Amniotic stem cell (primary cell): ENCODE data around the gene SORCS3.

Experiments used
- DNase-seq: peaks from one replicate; lab custom pipeline; 2025; lab: John Stamatoyannopoulos, UW

The SORCS3 gene

GRCh38 chr10:104844073-104844472 lies 203.0 kb downstream of the SORCS3 start:
- DNase-seq: no peak

- DNase-seq: no peak
These were observed 208.9 kb downstream of the SORCS3 start for GRCh38 chr10:104850023-104850422.

- no peak for DNase-seq
These were observed 227.0 kb downstream of the SORCS3 start for GRCh38 chr10:104867966-104868598.

- no peak for DNase-seq
These were observed 231.6 kb downstream of the SORCS3 start for GRCh38 chr10:104872691-104873090.

GRCh38 chr10:104873161-104873560 lies 232.1 kb downstream of the SORCS3 start:
- DNase-seq: no peak

- no peak for DNase-seq
These were observed 234.5 kb downstream of the SORCS3 start for GRCh38 chr10:104875561-104875960.

GRCh38 chr10:104880624-104881398 lies 239.7 kb downstream of the SORCS3 start:
- DNase-seq: no peak

- no peak for DNase-seq
These were observed 240.7 kb downstream of the SORCS3 start for GRCh38 chr10:104881740-104882139.

GRCh38 chr10:104892879-104893617 lies 252.0 kb downstream of the SORCS3 start:
- no peak for DNase-seq

- no peak for DNase-seq
These were observed 252.6 kb downstream of the SORCS3 start for GRCh38 chr10:104893701-104894100.

- no peak for DNase-seq
These were observed 253.6 kb downstream of the SORCS3 start for GRCh38 chr10:104894681-104895080.

- DNase-seq: no peak
These were observed 254.5 kb downstream of the SORCS3 start for GRCh38 chr10:104895541-104895940.

GRCh38 chr10:104895981-104896380 lies 254.9 kb downstream of the SORCS3 start:
- DNase-seq: no peak

- DNase-seq: no peak
These were observed 256.6 kb downstream of the SORCS3 start for GRCh38 chr10:104897696-104898095.

- no peak for DNase-seq
These were observed 258.7 kb downstream of the SORCS3 start for GRCh38 chr10:104899779-104900178.

- no peak for DNase-seq
These were observed 262.3 kb downstream of the SORCS3 start for GRCh38 chr10:104903433-104903832.

GRCh38 chr10:104904753-104905323 lies 263.7 kb downstream of the SORCS3 start:
- no peak for DNase-seq

GRCh38 chr10:104906112-104906511 lies 265.0 kb downstream of the SORCS3 start:
- DNase-seq: no peak

- DNase-seq: no peak
These were observed 266.4 kb downstream of the SORCS3 start for GRCh38 chr10:104907521-104907920.

- no peak for DNase-seq
These were observed 267.5 kb downstream of the SORCS3 start for GRCh38 chr10:104908581-104908980.

GRCh38 chr10:104910712-104911111 lies 269.6 kb downstream of the SORCS3 start:
- DNase-seq: no peak

GRCh38 chr10:104913390-104913789 lies 272.3 kb downstream of the SORCS3 start:
- no peak for DNase-seq

GRCh38 chr10:104920476-104920875 lies 279.4 kb downstream of the SORCS3 start:
- DNase-seq: no peak
